Subcutaneous abdominal adipose tissue (tissue), 5 donors: ENCODE data around the gene SMIM20.

Experiments used
- H3K27ac ChIP-seq: one replicate; pipeline ENCODE4 v1.7.0; 2013; ENCODE audit warnings: low read depth, mild to moderate bottlenecking, inconsistent platforms, low read length, moderate library complexity
- H3K27me3 ChIP-seq, 5 donors: one replicate each; pipeline ENCODE4 v1.7.0; 2013; ENCODE audit warnings: low read length in 5 of 5, inconsistent platforms in 1 of 5; ENCODE audit not compliant: control insufficient read depth in 5 of 5, insufficient read depth in 4 of 5
- H3K36me3 ChIP-seq, 5 donors: one replicate each; pipeline ENCODE4 v1.7.0; 2013; ENCODE audit warnings: low read length in 5 of 5; ENCODE audit not compliant: control insufficient read depth in 5 of 5, insufficient read depth in 5 of 5
- H3K4me1 ChIP-seq, 5 donors: one replicate each; pipeline ENCODE4 v1.7.0; 2013; ENCODE audit warnings: low read length in 5 of 5, mild to moderate bottlenecking in 3 of 5, moderate library complexity in 1 of 5; ENCODE audit not compliant: control insufficient read depth in 5 of 5, insufficient read depth in 5 of 5
- H3K4me3 ChIP-seq, 5 donors: one replicate each; pipeline ENCODE4 v1.7.0; 2013; ENCODE audit warnings: low read length in 5 of 5, low read depth in 1 of 5
- H3K9ac ChIP-seq, 5 donors: one replicate each; pipeline ENCODE4 v1.7.0; 2013; ENCODE audit warnings: low read length in 5 of 5, mild to moderate bottlenecking in 4 of 5, moderate library complexity in 3 of 5
- H3K9me3 ChIP-seq, 5 donors: one replicate each; pipeline ENCODE4 v1.7.0; 2013; ENCODE audit warnings: low read length in 5 of 5; ENCODE audit not compliant: control insufficient read depth in 5 of 5
- donor health status: healthy.
- donor health status: healthy.
- donor health status: healthy.
- donor health status: healthy.
- donor health status: healthy.

SMIM20 gene

GRCh38 chr4:25889589-25890503 is 24.2 kb upstream of the SMIM20 start:
- Histone ChIP-seq H3K27ac (no peak overlapping the region), H3K9me3 (no peaks in the 10 kb centered on the region)

GRCh38 chr4:25890571-25891485 is 23.2 kb upstream of the SMIM20 start:
- H3K4me3 ChIP-seq, result no peak overlapping the region
- H3K4me1 ChIP-seq, result peaks cover 0 to 8% (median 0%) of the 10 kb centered on the region in 5 donors
- H3K27ac ChIP-seq, result no peak overlapping the region
- H3K27me3 ChIP-seq, result no peaks in the 10 kb centered on the region
- H3K9ac ChIP-seq, result no peak overlapping the region
- no peaks in the 10 kb centered on the region for H3K9me3 ChIP-seq
- H3K36me3 ChIP-seq, result no peaks in the 10 kb centered on the region

More at GRCh38 chr4:25889589-25890503, 24.2 kb upstream of the SMIM20 start:
- H3K27me3 ChIP-seq, result no peaks in the 10 kb centered on the region
- peaks cover 0 to 8% (median 0%) of the 10 kb centered on the region in 5 donors for H3K4me1 ChIP-seq
- no peak overlapping the region for H3K4me3 ChIP-seq
- H3K36me3 ChIP-seq, result no peaks in the 10 kb centered on the region
- H3K9ac ChIP-seq, result no peak overlapping the region

- Histone ChIP-seq H3K36me3 (no peaks in the 10 kb centered on the region), H3K4me3 (no peak overlapping the region), H3K9ac (no peak overlapping the region), H3K27ac (no peak overlapping the region), H3K9me3 (no peaks in the 10 kb centered on the region), H3K4me1 (peaks cover 0 to 8% (median 0%) of the 10 kb centered on the region in 5 donors), H3K27me3 (no peaks in the 10 kb centered on the region)
These were observed 21.2 kb upstream of the SMIM20 start for GRCh38 chr4:25892796-25893195.

DNA sequence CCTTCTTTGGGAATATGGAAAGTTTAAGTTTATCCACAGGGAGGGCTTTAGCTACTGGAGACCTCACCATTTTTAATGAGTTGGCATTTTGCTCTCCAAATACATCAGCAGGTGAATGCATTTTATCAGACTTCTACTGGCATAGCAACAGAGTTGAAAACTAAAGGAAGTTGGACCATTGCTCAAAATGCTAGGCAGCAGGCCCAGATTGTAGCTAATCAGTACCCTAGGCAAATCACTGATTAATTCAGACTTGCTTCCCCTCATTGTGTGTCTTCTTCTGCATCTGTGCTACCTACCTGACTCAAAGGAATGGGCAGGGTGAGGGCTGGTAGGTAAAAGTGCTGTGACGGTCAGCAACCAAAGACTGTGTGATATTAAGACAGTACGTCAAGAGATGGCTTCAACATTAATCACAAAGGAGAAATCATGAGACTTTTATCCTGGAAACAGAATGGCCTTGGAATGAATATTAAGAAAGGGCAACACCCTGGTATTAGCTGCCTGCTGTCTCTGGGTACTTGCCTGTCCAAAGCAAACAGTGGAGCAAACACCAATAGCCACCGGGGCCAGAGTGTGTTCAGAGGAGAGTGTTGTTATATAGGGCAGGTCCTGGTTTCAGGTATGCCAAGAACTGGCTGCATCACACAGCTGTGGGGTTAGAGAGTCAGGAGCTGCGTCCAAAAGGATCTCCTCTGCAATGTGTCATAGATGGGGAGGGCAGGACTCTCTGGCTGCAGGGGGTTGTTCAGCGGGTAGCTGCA is 17.1 kb upstream of the SMIM20 start:
- Histone ChIP-seq H3K36me3 (no peaks in the 10 kb centered on the region), H3K27ac (no peak overlapping the region), H3K9ac (no peak overlapping the region), H3K4me1 (no peaks in the 10 kb centered on the region), H3K9me3 (no peaks in the 10 kb centered on the region), H3K4me3 (no peak overlapping the region), H3K27me3 (no peaks in the 10 kb centered on the region)

GRCh38 chr4:25900310-25900709 is 13.7 kb upstream of the SMIM20 start:
- H3K27me3 ChIP-seq, result no peaks in the 10 kb centered on the region
- H3K9ac ChIP-seq, result no peak overlapping the region
- no peaks in the 10 kb centered on the region for H3K9me3 ChIP-seq
- H3K4me3 ChIP-seq, result no peak overlapping the region
- no peak overlapping the region for H3K27ac ChIP-seq
- H3K36me3 ChIP-seq, result no peaks in the 10 kb centered on the region
- no peaks in the 10 kb centered on the region for H3K4me1 ChIP-seq

DNA sequence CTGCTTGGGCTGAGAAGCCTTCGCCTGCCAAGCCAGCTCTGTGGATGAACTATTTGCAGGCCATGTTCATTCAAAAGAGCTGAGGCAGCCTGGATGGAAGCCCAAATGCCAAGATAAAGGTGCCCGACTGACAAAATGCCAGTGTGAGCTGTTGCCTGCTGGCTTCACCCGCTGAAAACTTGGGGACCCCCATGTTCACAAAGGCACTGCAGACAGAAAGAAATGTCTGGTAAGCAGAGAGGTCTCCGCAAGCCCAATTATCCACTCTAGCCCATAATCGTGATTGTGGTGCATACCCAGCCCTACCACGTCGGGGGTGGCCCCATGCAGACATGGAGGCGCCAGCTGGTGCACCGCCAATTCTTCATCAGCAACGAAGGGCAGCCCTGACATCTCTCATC is 13.0 kb upstream of the SMIM20 start:
- Histone ChIP-seq H3K27ac (no peak overlapping the region), H3K9me3 (no peaks in the 10 kb centered on the region), H3K4me1 (no peaks in the 10 kb centered on the region), H3K9ac (no peak overlapping the region), H3K27me3 (no peaks in the 10 kb centered on the region), H3K4me3 (no peak overlapping the region), H3K36me3 (no peaks in the 10 kb centered on the region)

- no peak overlapping the region for H3K27ac ChIP-seq
- no peaks in the 10 kb centered on the region for H3K9me3 ChIP-seq
- peaks cover 0 to 2% (median 0%) of the 10 kb centered on the region in 5 donors for H3K27me3 ChIP-seq
- H3K4me3 ChIP-seq, result no peak overlapping the region
- H3K4me1 ChIP-seq, result no peaks in the 10 kb centered on the region
- H3K9ac ChIP-seq, result no peak overlapping the region
- H3K36me3 ChIP-seq, result no peaks in the 10 kb centered on the region
These were observed 9.9 kb upstream of the SMIM20 start for GRCh38 chr4:25903900-25904747.

- Histone ChIP-seq H3K27me3 (peaks cover 0 to 2% (median 0%) of the 10 kb centered on the region in 5 donors), H3K27ac (no peak overlapping the region), H3K36me3 (no peaks in the 10 kb centered on the region), H3K9ac (no peak overlapping the region), H3K9me3 (no peaks in the 10 kb centered on the region), H3K4me3 (no peak overlapping the region), H3K4me1 (no peaks in the 10 kb centered on the region)
These were observed 9.3 kb upstream of the SMIM20 start for GRCh38 chr4:25904748-25905082.

GRCh38 chr4:25905371-25905770 is 8.6 kb upstream of the SMIM20 start:
- Histone ChIP-seq H3K27me3 (peaks cover 0 to 2% (median 0%) of the 10 kb centered on the region in 5 donors), H3K27ac (no peak overlapping the region)

More at GRCh38 chr4:25905371-25905770, 8.6 kb upstream of the SMIM20 start:
- Histone ChIP-seq H3K4me1 (no peaks in the 10 kb centered on the region), H3K36me3 (no peaks in the 10 kb centered on the region), H3K9me3 (no peaks in the 10 kb centered on the region), H3K4me3 (no peak overlapping the region), H3K9ac (no peak overlapping the region)
